ENCODE data around the gene MIF.

Gene MIF

DNA sequence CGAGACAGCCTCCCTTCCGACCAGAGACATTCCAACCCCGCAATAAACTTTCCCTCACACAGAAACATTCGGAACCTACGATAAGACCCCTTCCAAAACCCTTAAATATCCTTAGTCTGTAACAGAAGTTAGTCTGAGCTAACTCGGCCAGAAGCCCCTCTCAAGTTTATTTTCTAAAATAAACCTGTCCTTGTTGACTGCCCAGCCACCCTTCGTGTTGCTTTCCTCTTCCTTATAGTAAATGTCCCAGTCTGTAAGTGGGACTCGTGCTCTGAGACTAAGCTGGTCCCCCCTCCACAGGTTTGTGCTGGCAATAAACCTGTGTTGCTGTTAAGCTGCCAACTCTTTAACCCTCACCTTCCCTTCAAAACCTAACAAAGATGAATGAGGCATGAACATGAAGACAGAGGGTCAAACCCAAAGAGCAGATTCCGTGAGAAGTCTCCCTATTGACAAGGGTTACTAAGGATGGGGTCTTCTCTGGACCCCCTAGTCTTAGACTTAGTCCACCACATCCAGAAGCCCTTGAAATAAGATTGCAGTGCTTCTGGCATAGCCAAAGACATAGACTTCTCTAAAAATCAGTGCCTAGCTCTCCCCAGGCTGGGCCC is 18.2 kb downstream of the MIF start:
- H3K36me3 ChIP-seq (ENCODE audit: insufficient read depth, low read length): no peaks in the 10 kb centered on the region
- peaks cover 5% of the 10 kb centered on the region; the same call in 1 of the 2 replicates for H3K79me2 ChIP-seq (ENCODE audit: insufficient read depth, low read length)
- DNase-seq (no peak), ATAC-seq (ENCODE audit: insufficient read depth, low read depth) (no peak)
- TF ChIP-seq, protein P1, sequence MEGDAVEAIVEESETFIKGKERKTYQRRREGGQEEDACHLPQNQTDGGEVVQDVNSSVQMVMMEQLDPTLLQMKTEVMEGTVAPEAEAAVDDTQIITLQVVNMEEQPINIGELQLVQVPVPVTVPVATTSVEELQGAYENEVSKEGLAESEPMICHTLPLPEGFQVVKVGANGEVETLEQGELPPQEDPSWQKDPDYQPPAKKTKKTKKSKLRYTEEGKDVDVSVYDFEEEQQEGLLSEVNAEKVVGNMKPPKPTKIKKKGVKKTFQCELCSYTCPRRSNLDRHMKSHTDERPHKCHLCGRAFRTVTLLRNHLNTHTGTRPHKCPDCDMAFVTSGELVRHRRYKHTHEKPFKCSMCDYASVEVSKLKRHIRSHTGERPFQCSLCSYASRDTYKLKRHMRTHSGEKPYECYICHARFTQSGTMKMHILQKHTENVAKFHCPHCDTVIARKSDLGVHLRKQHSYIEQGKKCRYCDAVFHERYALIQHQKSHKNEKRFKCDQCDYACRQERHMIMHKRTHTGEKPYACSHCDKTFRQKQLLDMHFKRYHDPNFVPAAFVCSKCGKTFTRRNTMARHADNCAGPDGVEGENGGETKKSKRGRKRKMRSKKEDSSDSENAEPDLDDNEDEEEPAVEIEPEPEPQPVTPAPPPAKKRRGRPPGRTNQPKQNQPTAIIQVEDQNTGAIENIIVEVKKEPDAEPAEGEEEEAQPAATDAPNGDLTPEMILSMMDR (IDR thresholded peaks at IDR 0.05; ENCODE audit: borderline replicate concordance, extremely low read depth, low read length, poor library complexity, severe bottlenecking): no peak
- no peak for TF ChIP-seq EZH2 (IDR thresholded peaks at IDR 0.05; ENCODE audit: borderline replicate concordance, low read depth, low read length, severe bottlenecking)
- H4K20me1 ChIP-seq (ENCODE audit: insufficient read depth, low read length): no peaks in the 10 kb centered on the region
- H3K27ac ChIP-seq (ENCODE audit: low read length): peak overlapping the region; percentile 97; the same call in 1 of the 2 replicates
- H2AFZ ChIP-seq (ENCODE audit: low read depth, low read length): no peak overlapping the region
- no peaks in the 10 kb centered on the region for H3K27me3 ChIP-seq (ENCODE audit: insufficient read depth, low read length, poor library complexity)
- no peaks in the 10 kb centered on the region for H3K9me3 ChIP-seq (ENCODE audit: insufficient read depth, low read length, severe bottlenecking)
- peak overlapping the region; percentile 80; the same call in 1 of the 2 replicates for H3K9ac ChIP-seq (ENCODE audit: low read depth, low read length)
- peak overlapping the region; percentile 71; the same call in 1 of the 2 replicates for H3K4me2 ChIP-seq (ENCODE audit: insufficient read depth, low read length)
- H3K4me1 ChIP-seq (ENCODE audit: insufficient read depth, low read length): peaks cover 22% of the 10 kb centered on the region
- H3K4me3 ChIP-seq (ENCODE audit: low read depth in 1 of 2, low read length in 2 of 2): no peak overlapping the region

DNA sequence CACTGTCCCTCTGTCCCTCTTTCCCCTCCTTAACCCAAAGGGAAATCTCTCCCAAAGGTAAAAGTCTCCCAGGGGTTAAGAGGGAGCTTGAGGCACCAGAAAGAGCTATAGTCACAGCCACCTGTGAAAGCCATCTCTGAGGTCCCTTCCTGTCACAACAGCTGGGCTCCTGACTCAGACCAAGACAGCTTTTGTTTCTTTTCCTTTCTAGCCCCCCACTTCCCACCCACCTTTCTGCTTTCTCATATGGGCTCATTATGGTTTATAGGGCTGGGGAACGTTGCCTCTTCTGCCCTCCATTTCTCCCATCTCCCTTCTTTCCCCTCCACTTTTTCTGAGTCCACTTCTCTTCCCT is 19.1 kb downstream of the MIF start:
- Histone ChIP-seq H3K4me1 (ENCODE audit: insufficient read depth, low read length) (peaks cover 22% of the 10 kb centered on the region), H3K9me3 (ENCODE audit: insufficient read depth, low read length, severe bottlenecking) (no peaks in the 10 kb centered on the region), H3K36me3 (ENCODE audit: insufficient read depth, low read length) (peaks cover 1% of the 10 kb centered on the region; the same call in 1 of the 2 replicates), H3K27me3 (ENCODE audit: insufficient read depth, low read length, poor library complexity) (no peaks in the 10 kb centered on the region), H3K27ac (ENCODE audit: low read length) (peak overlapping the region; percentile 97), H2AFZ (ENCODE audit: low read depth, low read length) (peak overlapping the region; percentile 82), H3K9ac (ENCODE audit: low read depth, low read length) (peak overlapping the region; percentile 80), H3K4me3 (ENCODE audit: low read depth in 1 of 2, low read length in 2 of 2) (peak overlapping the region; percentile 43 to 62), H3K4me2 (ENCODE audit: insufficient read depth, low read length) (peak overlapping the region; percentile 71), H3K79me2 (ENCODE audit: insufficient read depth, low read length) (peaks cover 5% of the 10 kb centered on the region; the same call in 1 of the 2 replicates), H4K20me1 (ENCODE audit: insufficient read depth, low read length) (no peaks in the 10 kb centered on the region)
- TF ChIP-seq, protein P1 (IDR thresholded peaks at IDR 0.05; ENCODE audit: borderline replicate concordance, extremely low read depth, low read length, poor library complexity, severe bottlenecking): no peak
- TF ChIP-seq EZH2 (IDR thresholded peaks at IDR 0.05; ENCODE audit: borderline replicate concordance, low read depth, low read length, severe bottlenecking): no peak
- ATAC-seq (ENCODE audit: insufficient read depth, low read depth): peak; percentile 1; the same call in 1 of the 3 replicates
- DNase-seq: peak; percentile 37

DNA sequence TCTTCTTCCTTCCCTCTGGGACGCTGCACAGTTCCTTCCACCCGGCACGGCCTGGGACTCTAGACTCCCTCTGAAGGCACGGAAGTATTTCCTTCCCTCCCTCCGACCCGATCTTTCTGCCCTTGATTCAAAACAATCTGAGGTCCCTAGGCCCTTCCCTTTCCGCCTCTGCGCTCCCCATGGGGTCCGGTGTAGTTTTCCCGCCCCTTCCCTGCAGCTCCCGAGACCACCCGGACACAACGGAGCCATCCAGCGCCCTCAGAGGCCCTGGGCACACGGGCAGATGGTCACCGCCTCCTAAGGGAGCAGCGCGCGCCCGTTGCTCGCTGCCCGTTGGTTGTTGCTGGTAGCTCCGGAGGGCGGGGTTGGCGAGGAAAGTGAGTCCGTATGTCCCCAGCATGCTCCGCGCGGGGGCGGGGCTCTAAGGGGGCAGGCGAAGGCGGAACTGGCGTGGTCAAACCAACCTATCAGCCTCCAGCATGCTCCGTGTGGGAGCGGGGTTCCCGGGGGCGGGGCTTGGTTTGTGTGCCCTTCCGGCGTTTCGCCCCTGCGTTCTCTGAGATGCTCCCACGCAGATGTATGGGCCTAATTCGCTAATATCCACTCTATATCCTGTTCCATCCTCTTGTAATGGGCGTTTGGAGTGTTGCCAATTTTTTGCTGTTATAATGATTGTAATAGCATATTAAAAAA is 19.6 kb downstream of the MIF start:
- Histone ChIP-seq H3K4me3 (ENCODE audit: low read depth in 1 of 2, low read length in 2 of 2) (peak overlapping the region; percentile 43 to 62), H2AFZ (ENCODE audit: low read depth, low read length) (peak overlapping the region; percentile 82), H3K9ac (ENCODE audit: low read depth, low read length) (peak overlapping the region; percentile 80)

More for the DNA sequence above, 19.6 kb downstream of the MIF start:
- no peaks in the 10 kb centered on the region for H3K27me3 ChIP-seq (ENCODE audit: insufficient read depth, low read length, poor library complexity)
- peaks cover 22% of the 10 kb centered on the region for H3K4me1 ChIP-seq (ENCODE audit: insufficient read depth, low read length)
- H4K20me1 ChIP-seq (ENCODE audit: insufficient read depth, low read length): no peaks in the 10 kb centered on the region
- H3K4me2 ChIP-seq (ENCODE audit: insufficient read depth, low read length): peak overlapping the region; percentile 71
- DNase-seq (peak; percentile 100), ATAC-seq (ENCODE audit: insufficient read depth, low read depth) (peak; percentile 97)
- no peaks in the 10 kb centered on the region for H3K9me3 ChIP-seq (ENCODE audit: insufficient read depth, low read length, severe bottlenecking)
- TF ChIP-seq, protein P1 (IDR thresholded peaks at IDR 0.05; ENCODE audit: borderline replicate concordance, extremely low read depth, low read length, poor library complexity, severe bottlenecking): no peak
- TF ChIP-seq EZH2 (IDR thresholded peaks at IDR 0.05; ENCODE audit: borderline replicate concordance, low read depth, low read length, severe bottlenecking): no peak
- peaks cover 2% of the 10 kb centered on the region; the same call in 1 of the 2 replicates for H3K36me3 ChIP-seq (ENCODE audit: insufficient read depth, low read length)
- peaks cover 5% of the 10 kb centered on the region; the same call in 1 of the 2 replicates for H3K79me2 ChIP-seq (ENCODE audit: insufficient read depth, low read length)
- peak overlapping the region; percentile 97 for H3K27ac ChIP-seq (ENCODE audit: low read length)
